ENCODE measurements around the gene UFSP2.

UFSP2 gene

DNA sequence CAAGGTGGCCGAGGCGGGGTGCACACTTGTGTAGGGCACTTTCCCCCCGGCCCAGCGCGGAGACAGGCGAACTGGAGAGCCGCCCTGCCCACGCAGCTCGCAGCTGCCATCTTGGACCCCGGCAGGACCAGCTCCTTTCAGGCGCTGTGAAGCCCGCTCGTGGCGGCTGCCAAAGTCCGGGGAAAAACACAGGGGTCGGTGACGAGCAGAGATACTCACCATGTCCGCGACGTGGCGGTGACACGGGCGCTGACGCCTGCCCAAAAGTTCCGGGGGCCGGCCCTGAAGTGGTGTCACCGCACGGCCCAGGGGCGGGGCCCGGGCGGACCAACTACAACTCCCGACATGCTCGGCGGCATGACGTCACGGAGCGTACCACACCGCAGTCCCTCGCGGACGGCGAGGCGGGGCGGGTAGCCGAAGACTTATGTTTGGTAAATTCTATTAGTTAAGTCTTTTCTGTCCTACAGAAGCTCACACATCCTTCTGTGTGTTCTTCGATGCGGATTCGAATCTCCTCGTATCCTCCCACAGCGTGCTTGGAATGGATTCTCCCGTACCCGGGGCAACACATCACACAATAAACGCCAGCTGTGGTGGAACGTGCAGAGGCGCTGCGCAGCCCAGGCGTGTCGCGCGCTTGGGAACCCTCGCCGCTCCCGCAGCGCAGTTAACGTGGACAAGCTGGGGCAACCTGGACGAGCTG, at the start of gene UFSP2:
TSS of gene UFSP2 (minus strand) at position 318 of the 706 bp plus-strand sequence. CDS start at position 222, 96 bp downstream.
- DNase-seq = peak; percentile 84

GRCh38 chr4:185473247-185473646, 47.5 kb upstream of the UFSP2 start:
- DNase-seq = no peak

- DNase-seq = no peak
These were observed 46.4 kb upstream of the UFSP2 start for GRCh38 chr4:185472103-185472542.

GRCh38 chr4:185471235-185472102, 45.7 kb upstream of the UFSP2 start, which contains the start of gene CCDC110:
Gene CCDC110, minus strand, starts transcription at chr4:185471733. Its CDS starts 50 bp downstream, at chr4:185471683.
- peak; percentile 63 for DNase-seq

DNA sequence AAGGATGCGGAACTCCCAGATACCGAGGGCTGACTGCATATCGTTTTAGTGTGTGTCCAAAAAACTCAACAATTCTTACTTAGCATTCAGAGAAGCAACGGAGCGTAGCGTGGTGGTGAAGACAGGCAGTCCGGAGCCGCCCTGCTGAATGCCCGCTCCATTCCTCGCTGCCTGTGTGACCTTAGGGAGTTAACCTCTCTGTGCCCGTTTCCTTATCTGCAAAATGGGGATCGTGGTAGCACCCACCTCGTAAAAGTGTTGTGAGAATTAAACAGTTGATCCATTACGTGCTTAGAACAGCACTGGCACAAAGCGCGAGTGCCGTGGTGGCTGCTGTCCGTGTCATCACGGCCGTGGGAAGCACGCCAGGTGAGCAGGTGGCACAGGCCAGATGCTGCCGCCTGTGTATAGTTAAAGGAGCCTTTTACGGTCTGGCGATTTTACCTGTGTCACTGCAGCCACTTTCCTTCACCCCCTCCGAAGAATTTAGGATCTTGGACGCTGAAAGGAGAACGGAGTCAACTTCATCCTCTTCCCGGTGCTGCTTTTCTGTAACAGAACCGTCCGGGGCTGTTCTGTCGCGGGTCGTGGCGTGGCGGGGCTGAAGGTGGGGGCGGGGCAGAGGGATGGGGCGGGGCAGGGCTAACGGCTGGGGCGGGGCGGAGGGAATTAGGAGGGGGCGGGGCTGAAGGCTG, 44.9 kb upstream of the UFSP2 start:
- peak; percentile 14 for DNase-seq

- no peak for DNase-seq
These were observed 43.9 kb upstream of the UFSP2 start for GRCh38 chr4:185469580-185470154.

DNA sequence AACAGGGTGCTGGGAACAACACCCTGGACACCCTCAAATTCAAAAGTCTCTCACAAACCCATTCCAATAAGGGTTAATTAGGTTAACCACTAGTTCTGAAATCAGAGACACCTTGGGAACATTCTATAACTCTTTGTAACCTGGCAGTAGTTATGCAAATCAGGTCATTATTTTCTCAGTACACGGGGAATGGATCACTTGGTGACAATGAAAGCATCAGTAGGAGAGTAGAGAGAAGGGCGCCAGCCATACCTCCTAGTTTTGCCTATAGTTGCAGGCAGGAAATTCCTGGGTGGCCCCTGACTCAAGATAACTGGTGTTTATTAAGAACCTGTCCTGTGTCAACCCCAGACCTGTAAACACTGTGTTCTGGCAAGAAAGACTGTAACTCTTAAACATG, 43.2 kb upstream of the UFSP2 start:
- DNase-seq = no peak

DNA sequence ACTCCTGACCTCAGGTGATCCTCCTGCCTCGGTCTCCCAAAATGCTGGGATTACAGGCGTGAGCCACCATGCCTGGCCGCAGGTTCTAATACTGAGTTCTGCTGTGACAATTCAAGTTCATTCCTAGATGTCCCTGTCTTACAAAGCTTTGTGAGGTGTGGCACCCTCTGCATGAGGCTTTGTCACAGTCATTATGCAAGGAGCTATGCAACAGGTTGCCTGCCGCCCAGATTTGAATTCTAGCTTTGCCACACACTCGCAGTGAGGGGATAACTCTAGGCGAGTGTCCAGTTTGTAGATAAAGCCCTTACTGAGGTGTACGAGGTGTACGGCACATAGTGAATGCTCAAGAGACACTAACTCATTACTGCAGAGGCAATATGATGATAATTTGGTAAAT, 42.2 kb upstream of the UFSP2 start:
- DNase-seq = no peak

DNA sequence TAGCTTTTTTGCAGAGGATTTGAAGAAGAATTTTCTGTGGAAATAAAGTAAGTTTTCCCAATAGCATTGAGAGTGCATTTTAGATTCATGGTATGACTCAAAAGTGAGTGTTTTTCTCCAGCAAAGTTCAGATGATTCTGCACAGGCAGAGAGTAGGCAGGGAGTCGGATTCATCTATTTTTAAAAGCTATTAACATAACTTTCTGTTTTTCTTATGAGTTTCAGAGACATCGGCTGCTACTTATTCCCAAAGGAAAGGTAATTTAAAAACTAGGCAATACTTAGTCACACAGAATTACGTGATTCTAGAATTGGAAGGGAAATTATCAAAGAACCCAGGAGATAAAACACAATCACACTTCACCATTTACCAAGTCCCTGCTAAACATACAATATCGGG, 41.3 kb upstream of the UFSP2 start:
- DNase-seq = no peak

DNA sequence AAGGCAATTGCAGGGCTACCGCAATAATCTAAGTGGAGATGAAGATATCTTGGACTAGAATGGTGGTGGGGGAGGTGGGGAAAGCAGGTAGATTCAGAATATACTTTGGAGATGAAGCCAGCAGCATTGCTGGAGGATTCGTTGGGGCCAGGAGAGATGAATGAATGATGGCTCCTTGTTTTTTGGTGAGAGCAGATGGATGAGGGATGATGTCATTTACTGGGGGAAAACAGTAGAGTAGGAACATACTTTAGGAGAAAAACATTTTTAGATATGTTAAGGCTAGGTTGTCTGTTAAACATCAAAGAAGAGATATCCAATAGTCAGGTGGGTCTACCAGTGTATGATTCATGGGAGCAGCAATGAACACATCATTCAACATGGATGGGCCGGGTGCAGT, 39.9 kb upstream of the UFSP2 start:
- DNase-seq = no peak

GRCh38 chr4:185464887-185465286, 39.1 kb upstream of the UFSP2 start:
- DNase-seq = no peak

DNA sequence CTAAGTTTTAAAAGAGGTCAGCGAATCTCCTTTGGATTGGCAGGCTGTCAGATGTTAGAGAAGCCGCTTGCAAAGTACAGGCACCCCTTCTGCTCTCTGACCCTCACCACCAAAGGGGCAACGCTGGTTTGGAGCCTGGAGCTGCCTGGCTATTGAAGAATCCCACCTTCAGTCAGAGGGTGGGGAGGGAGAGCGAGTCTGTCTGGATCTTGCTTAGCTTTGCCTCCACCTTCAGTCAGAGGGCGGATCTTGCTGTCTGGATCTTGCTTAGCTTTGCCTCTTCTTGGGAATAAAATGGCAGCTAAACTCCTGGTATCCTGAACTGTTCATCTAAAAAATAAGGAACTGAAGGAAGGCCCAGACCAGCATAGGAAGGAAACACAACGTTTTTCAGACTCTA, 38.4 kb upstream of the UFSP2 start:
- no peak for DNase-seq

GRCh38 chr4:185463541-185463940, 37.8 kb upstream of the UFSP2 start:
- no peak for DNase-seq

DNA sequence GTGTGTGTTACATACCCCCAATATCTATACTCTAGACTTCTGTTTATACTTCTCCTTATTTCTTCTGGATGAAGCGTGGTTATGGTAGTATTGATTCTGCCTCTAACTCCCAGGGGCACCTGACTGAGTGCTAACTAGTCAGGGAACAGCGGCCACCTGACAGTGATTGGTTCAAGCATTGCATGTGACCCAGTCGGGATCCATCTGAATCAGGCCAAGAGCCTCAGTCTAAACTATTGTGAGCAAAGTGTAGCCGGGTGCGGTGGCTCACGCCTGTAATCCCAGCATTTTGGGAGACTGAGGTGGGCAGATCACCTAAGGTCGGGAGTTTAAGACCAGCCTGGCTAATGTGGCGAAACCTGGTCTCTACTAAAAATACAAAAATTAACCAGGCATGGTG, 35.8 kb upstream of the UFSP2 start:
- no peak for DNase-seq

DNA sequence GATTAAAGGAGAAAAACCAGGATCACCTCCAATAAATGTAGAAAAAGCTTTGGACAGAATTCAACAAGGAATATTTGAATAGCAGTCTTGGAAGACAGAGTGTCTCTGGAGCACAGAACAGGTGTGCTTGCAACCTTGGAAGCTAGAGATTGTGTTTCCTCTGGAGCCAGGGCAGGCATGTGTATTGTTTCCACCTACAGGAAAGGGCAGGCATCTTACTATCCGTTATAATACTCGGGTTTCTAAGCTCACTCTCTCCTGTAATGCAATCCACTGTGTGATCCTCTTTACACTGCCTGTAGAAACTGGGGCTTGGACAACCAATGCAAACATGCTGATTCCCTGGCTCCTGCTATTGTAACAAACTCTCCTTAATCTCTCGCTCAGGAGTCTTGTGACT, 31.4 kb upstream of the UFSP2 start:
- no peak for DNase-seq

GRCh38 chr4:185456131-185456530, 30.4 kb upstream of the UFSP2 start:
- no peak for DNase-seq

DNA sequence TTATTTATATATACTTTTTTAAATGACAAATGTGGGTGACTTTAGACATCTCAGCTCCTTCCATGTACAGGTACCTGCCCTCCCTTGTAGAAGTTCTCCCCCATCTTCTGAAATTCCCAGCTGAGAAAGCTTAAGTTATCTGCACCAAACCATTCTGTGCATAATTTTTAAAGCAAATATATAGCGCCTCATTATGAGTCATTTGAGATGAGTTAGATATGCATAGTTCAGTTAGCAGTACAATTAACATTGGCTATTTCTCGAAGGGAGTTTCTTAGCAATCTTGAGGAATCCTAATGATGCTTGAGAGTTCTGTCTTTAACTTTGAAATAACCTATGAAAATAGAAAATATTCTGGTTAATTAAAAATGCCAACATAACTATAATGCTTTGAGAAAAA, 19.4 kb upstream of the UFSP2 start:
- DNase-seq = no peak

DNA sequence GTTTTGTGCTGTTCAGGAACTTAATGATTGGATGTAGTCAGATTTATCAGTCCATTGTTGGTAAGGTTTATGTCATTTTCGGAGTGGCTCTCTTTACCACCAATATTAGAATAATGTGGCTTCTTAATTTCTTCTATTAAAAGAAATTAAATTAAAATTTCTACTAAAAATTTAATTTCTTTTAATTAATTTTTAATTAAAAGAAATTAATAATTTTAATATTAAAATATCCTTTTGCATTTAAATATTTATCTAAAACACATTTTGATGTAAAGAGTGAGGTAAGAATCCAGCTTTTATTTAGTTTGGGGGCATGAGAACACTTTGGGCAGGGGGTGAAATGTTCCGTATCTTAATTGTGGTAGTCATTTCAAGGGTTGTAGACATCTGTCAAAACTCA, 15.7 kb upstream of the UFSP2 start:
- DNase-seq = no peak

DNA sequence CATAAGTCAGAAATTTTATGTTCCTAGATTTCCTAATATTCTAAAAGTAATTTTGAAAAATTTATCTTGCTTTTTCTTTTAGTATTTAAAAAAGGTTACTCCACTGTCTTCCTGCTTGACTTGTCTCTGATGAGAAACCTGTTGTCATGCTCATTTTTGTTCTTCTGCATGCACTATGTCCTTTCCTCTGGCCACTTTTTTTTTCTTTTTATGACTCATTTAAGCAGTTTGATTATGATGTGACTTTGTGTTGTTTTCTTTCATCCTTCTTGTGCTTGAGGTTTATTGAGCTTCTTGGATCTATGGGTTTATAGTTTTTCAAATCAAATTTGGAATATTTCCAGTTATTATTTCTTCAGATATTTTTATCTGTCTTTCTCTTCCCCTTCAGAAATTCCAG, 12.0 kb upstream of the UFSP2 start:
- DNase-seq = no peak

DNA sequence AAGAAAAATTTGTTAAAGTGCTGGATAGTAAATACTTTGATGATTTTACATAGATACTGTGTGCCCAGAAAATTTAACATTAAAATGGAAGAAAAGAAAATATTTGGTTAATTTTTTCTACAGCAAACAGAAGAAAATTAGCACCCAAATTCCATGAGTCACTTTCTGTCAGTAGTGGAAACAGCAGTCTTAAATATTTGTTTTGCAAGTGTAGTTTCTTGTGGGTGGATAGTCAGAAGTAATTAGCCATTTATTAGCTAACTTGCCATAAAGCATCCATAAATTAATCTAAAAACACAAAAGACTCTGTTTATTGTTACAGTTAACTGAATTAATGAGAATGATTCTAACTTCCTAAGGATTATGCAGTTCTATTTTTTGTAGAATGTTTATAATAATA, 9.7 kb upstream of the UFSP2 start:
- no peak for DNase-seq

- no peak for DNase-seq
These were observed 3.9 kb upstream of the UFSP2 start for GRCh38 chr4:185429660-185430059.

GRCh38 chr4:185426960-185427688, 1.4 kb upstream of the UFSP2 start:
- DNase-seq = no peak
